Stimulated activated naive CD8-positive, alpha-beta T cell treated with anti-CD3 and anti-CD28 coated beads, Interleukin-15, Interleukin-2, amounts not matched to agents 100 ng/mL and 50 ng/mL, for 24 hours (primary cell): ENCODE measurements around the gene IDI2.

Source experiments
- H3K27ac Mint-ChIP-seq: one replicate; pipeline ENCODE4 v1.8.0; 2021; ENCODE audit warnings: mild to moderate bottlenecking, mixed read lengths
- H3K27me3 Mint-ChIP-seq: one replicate; pipeline ENCODE4 v1.8.0; 2021; ENCODE audit warnings: mixed read lengths
- H3K36me3 Mint-ChIP-seq: one replicate; pipeline ENCODE4 v1.8.0; 2021; ENCODE audit warnings: low read depth, mixed read lengths
- H3K4me1 Mint-ChIP-seq: one replicate; pipeline ENCODE4 v1.8.0; 2021; ENCODE audit warnings: low read depth, mixed read lengths
- H3K4me3 Mint-ChIP-seq: one replicate; pipeline ENCODE4 v1.8.0; 2021; ENCODE audit warnings: mild to moderate bottlenecking, mixed read lengths
- H3K9me3 Mint-ChIP-seq: one replicate; pipeline ENCODE4 v1.8.0; 2021; ENCODE audit warnings: mixed read lengths

IDI2 gene

DNA sequence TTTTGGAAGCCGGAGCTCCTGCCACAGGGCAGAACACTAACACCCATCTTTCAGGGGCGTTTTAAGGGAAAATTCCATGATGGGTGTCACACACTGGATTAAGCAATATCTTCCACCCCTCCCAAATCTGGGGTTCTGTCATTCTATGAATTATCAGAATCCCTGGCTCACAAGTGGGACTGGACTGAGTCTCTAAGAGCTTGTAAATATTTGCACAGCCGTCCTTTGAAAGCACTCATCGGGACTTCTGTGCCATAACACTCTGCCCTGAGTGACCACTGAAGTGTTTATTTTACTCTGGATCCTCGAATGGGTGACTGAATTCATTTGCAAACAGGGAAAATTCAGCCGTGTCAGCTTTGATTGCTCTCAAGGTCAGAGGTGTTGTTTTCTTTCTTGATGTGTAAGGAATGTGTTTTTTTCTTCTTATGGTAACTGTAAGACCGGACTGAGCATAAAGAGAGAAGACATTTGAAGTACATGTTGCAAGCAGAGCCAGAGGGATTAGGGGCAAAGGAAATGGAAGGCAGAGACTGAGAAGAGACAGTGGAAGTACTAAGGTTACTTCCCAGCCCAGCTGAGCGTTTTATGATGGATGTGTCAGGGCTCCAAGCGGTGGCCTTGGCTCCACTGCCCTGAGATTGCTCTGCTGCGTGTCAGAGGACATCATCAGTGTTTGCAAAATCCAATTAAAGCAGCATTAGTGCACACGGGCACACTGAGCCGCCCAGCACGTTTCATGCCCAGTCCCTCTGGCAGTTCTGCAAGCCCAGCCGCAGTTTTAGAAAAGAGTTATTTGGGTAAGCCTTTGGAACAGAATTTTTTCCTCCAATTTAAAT is 55.1 kb downstream of the IDI2 start:
- no peak overlapping the region for H3K27ac Mint-ChIP-seq

DNA sequence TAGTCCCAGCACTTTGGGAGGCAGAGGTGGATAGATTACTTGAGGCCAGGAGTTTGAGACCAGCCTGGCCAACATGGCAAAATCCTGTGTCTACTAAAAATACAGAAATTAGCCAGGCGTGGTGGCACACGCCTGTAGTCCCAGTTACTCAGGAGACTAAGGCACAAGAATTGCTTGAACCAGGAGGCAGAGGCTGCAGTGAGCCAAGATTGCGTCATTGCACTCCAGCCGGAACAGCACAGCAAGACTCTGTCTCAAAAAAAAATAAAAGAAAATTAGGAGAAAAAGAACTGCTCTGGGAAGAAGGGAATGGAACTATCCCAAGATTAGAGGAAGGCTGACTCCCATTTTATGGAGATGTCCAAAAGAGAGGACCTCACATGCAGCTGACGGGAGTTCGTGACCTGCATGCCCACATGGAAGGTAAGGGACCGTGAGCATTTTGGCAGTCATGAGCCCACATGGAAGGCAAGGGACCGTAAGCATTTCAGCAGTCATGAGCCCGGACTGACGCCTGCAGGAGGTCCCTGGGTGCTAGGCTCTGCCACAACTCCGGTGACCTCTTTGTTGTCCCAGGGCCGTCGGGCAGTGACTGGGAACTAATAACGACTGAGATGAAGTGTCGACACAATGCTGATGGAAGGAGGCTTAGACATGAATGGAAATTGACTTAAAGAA is 56.0 kb downstream of the IDI2 start:
- no peak overlapping the region for H3K4me3 Mint-ChIP-seq
- H3K9me3 Mint-ChIP-seq = peaks cover 4% of the 10 kb centered on the region
- H3K4me1 Mint-ChIP-seq = peaks cover 6% of the 10 kb centered on the region
- H3K27me3 Mint-ChIP-seq = peaks cover 22% of the 10 kb centered on the region
- no peak overlapping the region for H3K27ac Mint-ChIP-seq
- H3K36me3 Mint-ChIP-seq = no peaks in the 10 kb centered on the region

More for the DNA sequence above, 55.1 kb downstream of the IDI2 start:
- H3K9me3 Mint-ChIP-seq = peaks cover 4% of the 10 kb centered on the region
- no peaks in the 10 kb centered on the region for H3K36me3 Mint-ChIP-seq
- H3K4me3 Mint-ChIP-seq = no peak overlapping the region
- peaks cover 22% of the 10 kb centered on the region for H3K27me3 Mint-ChIP-seq
- H3K4me1 Mint-ChIP-seq = peaks cover 6% of the 10 kb centered on the region
